Cardiac fibroblast (primary cell): ENCODE results near the gene LRRC4C.

Experiments used
- DNase-seq, 2 donors: peaks; one replicate each; pipeline versions ENCODE4 v3.0.0 to v3.0.0-alpha.2; 2010; ENCODE audit warnings: low read depth in 2 of 2
- H3K4me3 ChIP-seq, 2 donors: replicated peaks in 1 of 2; 1 replicate in 1 of 2; 2 replicates in 1 of 2; pipeline ENCODE4 v1.5.1; 2011; ENCODE audit warnings: low read depth in 2 of 2, low read length in 2 of 2, mild to moderate bottlenecking in 2 of 2, moderate library complexity in 1 of 2
- CTCF ChIP-seq: IDR thresholded peaks from one replicate; pipeline ENCODE4 v1.5.1; 2011; ENCODE audit warnings: low read depth, mild to moderate bottlenecking, low read length, inconsistent platforms

LRRC4C gene

GRCh38 chr11:41431784-41432183, 27.7 kb downstream of the LRRC4C start:
- no peak overlapping the region for H3K4me3 ChIP-seq
- peak in 1 of 2 donors; percentile 4 for DNase-seq
- TF ChIP-seq CTCF: peak; percentile 26

- no peak for TF ChIP-seq CTCF
- DNase-seq: no peak
- H3K4me3 ChIP-seq: no peak overlapping the region
These were observed 39.6 kb downstream of the LRRC4C start for GRCh38 chr11:41419901-41420300.

- TF ChIP-seq CTCF: no peak
- DNase-seq: no peak
- no peak overlapping the region for H3K4me3 ChIP-seq
These were observed 44.5 kb downstream of the LRRC4C start for GRCh38 chr11:41414771-41415440.

- DNase-seq: no peak
- no peak overlapping the region for H3K4me3 ChIP-seq
- TF ChIP-seq CTCF: no peak
These were observed 45.6 kb downstream of the LRRC4C start for GRCh38 chr11:41413843-41414242.

GRCh38 chr11:41405812-41406211, 53.6 kb downstream of the LRRC4C start:
- DNase-seq: no peak
- H3K4me3 ChIP-seq: no peak overlapping the region
- TF ChIP-seq CTCF: no peak

- H3K4me3 ChIP-seq: no peak overlapping the region
- no peak for TF ChIP-seq CTCF
- no peak for DNase-seq
These were observed 55.3 kb downstream of the LRRC4C start for GRCh38 chr11:41404109-41404508.

- no peak for DNase-seq
- no peak for TF ChIP-seq CTCF
- no peak overlapping the region for H3K4me3 ChIP-seq
These were observed 56.0 kb downstream of the LRRC4C start for GRCh38 chr11:41403458-41403857.
